Heart left ventricle (tissue), 13 donors: ENCODE data around the gene SLC47A2.

Experiments
- CTCF ChIP-seq, 12 donors: fragments of 200-600 bp; sonication (generic) in 4 of 12; IDR thresholded peaks; one replicate each; pipeline versions ENCODE4 v1.5.0 to v1.8.0; 2018 to 2022; ENCODE audit warnings: antibody characterized with exemption in 12 of 12, mild to moderate bottlenecking in 5 of 12
- POLR2A ChIP-seq, 2 donors: fragments of 450-650 bp; IDR thresholded peaks; one replicate each; pipeline ENCODE4 v1.6.1; 2017; ENCODE audit warnings: antibody characterized with exemption in 2 of 2, mild to moderate bottlenecking in 2 of 2, moderate library complexity in 2 of 2
- donor health status: ischemic (EF 13 %, LVEDD 7.1; RV severe dilation, severe dysfunction).
- donor health status: DM: no; HTN: yes; CAD: no.
- donor health status: DM: no; HTN: no; CAD: no.
- donor health status: ischemic (EF 25% LVEDD 6.9; RV normal size, moderate dysfunction).
- donor health status: ischemic (EF 25% LVEDD 5.7; RV mildly dilated, moderate dysfunction).
- donor health status: ischemic (EF 35%, LVEDD 5.7; RV mildly dilated, moderate dysfunction).
- donor health status: nonischemic (EF 11% LVEDD 7.7; RV severe dilation, severe dysfunction).
- donor health status: DM: yes; HTN: yes; CAD: no.
- donor health status: PGD.
- donor health status: ischemic (EF 29% LVEDD 5.4; RV normal size, mild dysfunction).
- donor health status: nonischemic (EF 23%, LVEDD 6.1; RV moderate dilation, normal function).

- TF ChIP-seq CTCF (IDR thresholded peaks at IDR 0.05) (no peak), POLR2A (IDR thresholded peaks at IDR 0.05) (no peak)
These were observed 34.5 kb upstream of the SLC47A2 start for GRCh38 chr17:19750835-19751234.
